Measurements from ENCODE around the gene HIP1R. TPM values are rescaled to one million over a fixed set of nuclear protein-coding genes. Genes with fewer than 3 reads are reported as not detected.

Gene HIP1R
- total and polyA plus RNA-seq, 10 of the 15 experiments (the other 5 are each of a cell fraction or from before 2014, with no cell fraction given): 0.18 to 27.7 (median 11.7) TPM

DNA sequence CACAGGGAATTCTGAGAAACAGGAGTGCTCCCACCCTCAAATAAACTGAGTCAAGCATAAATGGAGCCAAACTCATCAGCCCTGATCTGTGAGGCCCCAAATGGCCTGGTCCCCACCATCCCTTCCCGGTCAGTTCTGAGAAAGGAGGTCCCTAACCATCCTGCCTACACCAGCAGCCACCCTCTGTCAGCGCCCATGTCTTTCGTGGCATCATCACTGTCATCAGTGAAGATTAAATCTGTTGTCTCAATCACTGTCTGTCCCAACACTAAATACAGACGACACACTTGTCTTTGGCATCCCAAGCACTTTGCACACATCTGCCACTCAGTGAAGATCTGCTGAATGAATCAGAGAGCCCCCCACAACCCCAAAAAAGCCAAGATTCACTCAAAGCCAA is 38.3 kb downstream of the HIP1R start:
- peaks cover 11 to 17% of the 10 kb centered on the region in 2 experiments; a peak in 3 of 4 replicates for H3K36me3 ChIP-seq (ENCODE audit: control insufficient read depth in 2 of 2, insufficient read depth in 2 of 2, low read length in 1 of 2)
- in situ Hi-C loops (cut with MboI) (loop anchor here (25.0 kb wide), 1 partner anchor 364 kb away; the partner anchor contains the start of genes MPHOSPH9 and MTRFR), intact Hi-C loops (cut with micrococcal nuclease; ENCODE audit: unreplicated experiment) (loop anchor here (10.0 kb wide), 1 partner anchor 361 kb away; the partner anchor contains the start of genes MPHOSPH9 and MTRFR)
- WGBS (ENCODE audit: insufficient coverage, insufficient replicate concordance, low lambda C conversion rate, missing lambda C conversion rate): 95% methylated on average over 4 of the region's 4 CpGs
- CTCF ChIA-PET: interaction anchor here (0.7 to 1.3 kb wide), 4 partner anchors 9 to 78 kb away, joined by 3 to 6 read pairs (median 3); no protein-coding TSS in a partner anchor
- DNase-seq (ENCODE audit: low read depth, low spot score): no peak
- TF ChIP-seq SIX5 (IDR thresholded peaks at IDR 0.05; ENCODE audit: low read depth, low read length, severe bottlenecking): no peak
- no peak for TF ChIP-seq ZNF384 (IDR thresholded peaks at IDR 0.05; ENCODE audit: borderline replicate concordance, low read depth, low read length)
- no peak for TF ChIP-seq EZH2 (IDR thresholded peaks at IDR 0.05; ENCODE audit: borderline replicate concordance, control insufficient read depth, low read depth, low read length)
- TF ChIP-seq RELB (IDR thresholded peaks at IDR 0.05; ENCODE audit: low read depth): no peak
- no peak for TF ChIP-seq NFYA (IDR thresholded peaks at IDR 0.05; ENCODE audit: borderline replicate concordance, low read depth, low read length)
- TF ChIP-seq KAT2A (conservative IDR thresholded peaks at IDR 0.05; ENCODE audit: control insufficient read depth, low read depth, low read length): no peak
- TF ChIP-seq IRF3 (IDR thresholded peaks at IDR 0.05): no peak
- no peak for TF ChIP-seq ATF2 (IDR thresholded peaks at IDR 0.05; ENCODE audit: low read length)
- no peak for ATAC-seq
- H2AFZ ChIP-seq (ENCODE audit: control insufficient read depth, low read depth, low read length): no peak overlapping the region
- H3K27me3 ChIP-seq (replicated peaks in 1 of 2; ENCODE audit: control insufficient read depth in 2 of 2, insufficient read depth in 2 of 2, low read length in 1 of 2): no peaks in the 10 kb centered on the region
- POLR2A ChIA-PET: interaction anchor here (3.4 kb wide), 1 partner anchor 16 kb away, joined by 23 read pairs; no protein-coding TSS in a partner anchor
- no peak overlapping the region for H3K4me3 ChIP-seq
- no peak overlapping the region for H3K9ac ChIP-seq (ENCODE audit: control insufficient read depth, insufficient read depth, low read length)
- H3K4me1 ChIP-seq (ENCODE audit: control insufficient read depth, insufficient read depth, low read length): peaks cover 45% of the 10 kb centered on the region
- RAD21 ChIA-PET (ENCODE audit: unreplicated experiment): interaction anchor here (2.8 kb wide), 1 partner anchor 15 kb away, joined by 17 read pairs; no protein-coding TSS in a partner anchor
- no TSS peak for BruUV-seq (replicated peaks)
- H3K27ac ChIP-seq (ENCODE audit: control insufficient read depth, insufficient read depth): no peak overlapping the region
- FAIRE-seq: no peak
- no peaks in the 10 kb centered on the region for H3K9me3 ChIP-seq (replicated peaks; ENCODE audit: control insufficient read depth, insufficient read depth, low read length)
- no peak overlapping the region for H3K4me2 ChIP-seq (ENCODE audit: control insufficient read depth, insufficient read depth)
- peaks cover 11% of the 10 kb centered on the region for H3K79me2 ChIP-seq (ENCODE audit: control insufficient read depth, insufficient read depth, low read length)
- no peaks in the 10 kb centered on the region for H4K20me1 ChIP-seq (ENCODE audit: control insufficient read depth, insufficient read depth)
- SMC1A ChIA-PET (ENCODE audit: uncharacterized antibody, unreplicated experiment): interaction anchor here (0.9 to 3.2 kb wide), 5 partner anchors 9 to 79 kb away, joined by 3 to 12 read pairs (median 6); no protein-coding TSS in a partner anchor

Data from GM12878 (cell line).